ENCODE data around the gene ZNF723.

The ZNF723 gene

DNA sequence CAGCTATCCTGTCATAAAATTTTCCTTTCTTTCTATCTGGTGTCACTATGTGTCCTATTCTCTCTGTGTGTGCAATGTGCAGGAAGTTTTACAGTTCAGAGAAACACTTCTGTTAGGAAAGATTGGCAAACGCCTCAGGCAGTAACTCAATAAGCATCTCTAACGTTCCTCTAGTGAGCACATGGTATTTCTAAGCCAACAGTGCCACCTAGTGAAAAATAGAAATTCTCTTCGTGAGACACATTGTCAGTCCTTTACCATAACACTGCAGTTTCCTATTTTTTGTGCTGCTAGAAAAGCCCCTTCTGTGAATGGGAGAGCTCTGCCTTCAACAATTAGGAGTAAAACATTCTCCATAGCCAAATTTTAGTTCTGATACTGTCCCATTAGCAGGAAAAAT is 50.7 kb downstream of the ZNF723 start:
- FAIRE-seq (no peak), DNase-seq (ENCODE audit: insufficient read length, low spot score) (no peak)
- TF ChIP-seq SPI1 (IDR thresholded peaks at IDR 0.05; ENCODE audit: low read depth, low read length) = no peak
- no peak for TF ChIP-seq PAX5 (IDR thresholded peaks at IDR 0.05; ENCODE audit: insufficient read depth, low read length, severe bottlenecking)
- no peak for TF ChIP-seq TAF1 (IDR thresholded peaks at IDR 0.05; ENCODE audit: low read depth, low read length)
- no peak for TF ChIP-seq POLR2AphosphoS5 (IDR thresholded peaks at IDR 0.05; ENCODE audit: low read depth, low read length)
- TF ChIP-seq POLR2A (IDR thresholded peaks at IDR 0.05; ENCODE audit: low read depth, low read length) = no peak
- TF ChIP-seq POU2F2 (IDR thresholded peaks at IDR 0.05; ENCODE audit: low read depth, low read length) = no peak

- no peak for TF ChIP-seq PAX5 (IDR thresholded peaks at IDR 0.05; ENCODE audit: insufficient read depth, low read length, severe bottlenecking)
- no peak for TF ChIP-seq POLR2AphosphoS5 (IDR thresholded peaks at IDR 0.05; ENCODE audit: low read depth, low read length)
- no peak for TF ChIP-seq TAF1 (IDR thresholded peaks at IDR 0.05; ENCODE audit: low read depth, low read length)
- no peak for TF ChIP-seq SPI1 (IDR thresholded peaks at IDR 0.05; ENCODE audit: low read depth, low read length)
- TF ChIP-seq POLR2A (IDR thresholded peaks at IDR 0.05; ENCODE audit: low read depth, low read length) = no peak
- no peak for TF ChIP-seq POU2F2 (IDR thresholded peaks at IDR 0.05; ENCODE audit: low read depth, low read length)
These were observed 61.8 kb downstream of the ZNF723 start for GRCh38 chr19:22893855-22894270.

GRCh38 chr19:22901431-22902130 is 69.5 kb downstream of the ZNF723 start:
- FAIRE-seq (no peak), DNase-seq (ENCODE audit: insufficient read length, low spot score) (no peak)
- TF ChIP-seq TAF1 (IDR thresholded peaks at IDR 0.05; ENCODE audit: low read depth, low read length) = no peak
- no peak for TF ChIP-seq SPI1 (IDR thresholded peaks at IDR 0.05; ENCODE audit: low read depth, low read length)
- TF ChIP-seq PAX5 (IDR thresholded peaks at IDR 0.05; ENCODE audit: insufficient read depth, low read length, severe bottlenecking) = no peak

More at GRCh38 chr19:22893855-22894270, 61.8 kb downstream of the ZNF723 start:
- FAIRE-seq = no peak
- DNase-seq (ENCODE audit: insufficient read length, low spot score) = no peak
